Stimulated activated CD4-positive, alpha-beta T cell treated with anti-CD3 and anti-CD28 coated beads, Interleukin-2, amount 100 ng/mL, for 4 hours (primary cell): ENCODE data around the gene SP140L.
"Not testable (repeated sequence)": the region's sequence is repeated elsewhere in the genome, so short reads cannot be mapped to it uniquely, and the experiment has no call there.

Experiments used
- DNase-seq: peaks from one replicate; pipeline ENCODE4 v3.0.0-alpha.2; 2020; ENCODE audit warnings: low read depth

Gene SP140L

DNA sequence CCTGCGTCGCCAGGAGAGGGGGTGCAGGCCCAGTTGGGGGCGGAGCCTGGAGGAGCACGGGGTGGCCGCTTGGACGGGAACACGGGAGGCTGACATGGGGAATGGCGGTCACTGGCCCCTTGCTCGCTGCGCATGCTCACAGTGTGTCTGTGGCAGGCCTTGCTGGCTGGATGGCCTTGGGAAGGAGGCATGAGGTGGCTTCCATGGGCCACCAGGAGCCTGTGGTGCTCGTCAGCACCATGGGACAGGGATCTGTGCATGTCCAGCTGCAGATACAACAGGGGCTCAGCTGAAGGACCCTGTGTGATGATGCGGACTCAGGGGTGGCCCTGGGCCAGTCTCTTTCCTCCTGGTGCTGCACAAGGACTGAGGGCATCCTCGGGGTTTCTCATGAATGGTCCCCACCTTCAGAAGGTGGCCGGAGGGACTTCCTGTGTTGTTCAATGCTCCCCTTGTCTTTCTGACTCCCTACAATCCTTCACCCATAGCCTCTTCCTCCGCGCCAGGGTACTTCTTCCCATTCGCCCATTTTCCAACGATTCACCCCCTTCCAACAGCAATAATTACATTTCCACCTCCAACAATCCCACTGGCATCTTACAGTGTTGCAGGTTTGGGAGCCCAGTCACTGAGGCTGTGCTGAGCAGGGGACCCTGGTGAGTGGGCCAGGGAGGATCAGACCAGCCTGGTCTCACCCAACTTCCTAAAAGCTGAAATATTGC lies 3.4 kb upstream of the SP140L start:
- DNase-seq = no peak

DNA sequence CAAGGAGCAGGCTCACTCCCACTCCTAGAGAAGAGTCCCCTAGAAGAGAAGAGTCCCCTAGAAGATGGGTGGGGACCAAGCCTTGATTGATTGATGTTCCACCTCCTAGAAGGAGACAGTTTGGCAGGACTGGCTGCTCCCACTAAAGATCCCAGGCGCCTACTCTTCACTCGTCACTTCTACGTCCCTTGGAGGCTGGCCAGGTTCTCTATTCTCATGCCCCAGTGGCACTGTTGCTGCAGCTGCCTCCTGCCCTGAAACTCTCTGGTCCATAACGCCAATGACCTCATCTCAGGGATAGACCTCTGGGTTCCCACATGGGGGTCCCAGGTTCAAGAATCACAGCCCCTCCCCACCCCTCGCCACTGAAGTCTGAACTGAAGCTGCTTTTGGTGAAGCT lies 2.5 kb upstream of the SP140L start:
- DNase-seq = no peak

DNA sequence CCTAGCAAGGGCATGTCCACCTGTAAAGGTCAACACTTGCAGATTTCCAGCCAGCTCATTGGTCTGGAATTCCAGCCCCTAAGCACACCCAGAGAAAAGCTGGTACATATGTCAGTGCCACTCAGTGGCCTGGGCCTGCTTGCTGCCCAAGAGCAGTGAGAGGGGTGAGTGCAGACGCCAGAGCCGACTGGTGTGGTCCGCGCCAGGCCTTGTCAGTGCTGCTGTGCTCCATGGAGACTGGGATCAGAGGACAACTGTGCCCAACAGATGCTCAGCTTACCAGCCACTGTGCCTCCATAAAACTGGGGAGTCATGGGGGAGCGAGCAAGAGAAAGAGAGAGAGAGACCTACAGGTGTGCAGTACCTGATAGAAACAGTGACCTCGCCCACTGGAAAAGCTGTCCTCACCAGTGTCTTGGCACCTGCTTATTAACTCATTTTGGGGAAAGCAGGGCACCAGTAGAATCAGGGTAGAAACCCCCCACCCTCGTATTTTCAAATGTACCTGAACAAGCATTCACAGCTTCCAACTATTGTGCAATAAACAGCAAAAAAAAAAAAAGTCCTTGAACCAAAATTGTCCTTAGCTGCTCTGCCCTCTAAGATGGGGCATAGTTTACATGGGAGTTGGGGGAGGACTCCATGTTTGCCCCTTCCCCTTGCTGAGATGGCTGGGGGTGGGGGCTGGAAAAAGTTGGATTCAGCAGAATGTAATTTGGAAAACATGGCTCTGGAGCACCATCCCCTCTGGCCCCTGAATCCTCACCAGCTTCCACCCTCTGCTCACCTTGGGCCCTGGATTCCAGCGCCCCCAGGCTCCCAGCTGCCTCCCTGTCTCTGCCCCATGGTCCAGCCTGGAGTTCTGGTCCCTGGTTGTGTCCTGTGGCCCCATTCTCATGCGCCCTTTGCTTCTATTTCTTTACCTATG lies 1.4 kb upstream of the SP140L start:
- DNase-seq = no peak

DNA sequence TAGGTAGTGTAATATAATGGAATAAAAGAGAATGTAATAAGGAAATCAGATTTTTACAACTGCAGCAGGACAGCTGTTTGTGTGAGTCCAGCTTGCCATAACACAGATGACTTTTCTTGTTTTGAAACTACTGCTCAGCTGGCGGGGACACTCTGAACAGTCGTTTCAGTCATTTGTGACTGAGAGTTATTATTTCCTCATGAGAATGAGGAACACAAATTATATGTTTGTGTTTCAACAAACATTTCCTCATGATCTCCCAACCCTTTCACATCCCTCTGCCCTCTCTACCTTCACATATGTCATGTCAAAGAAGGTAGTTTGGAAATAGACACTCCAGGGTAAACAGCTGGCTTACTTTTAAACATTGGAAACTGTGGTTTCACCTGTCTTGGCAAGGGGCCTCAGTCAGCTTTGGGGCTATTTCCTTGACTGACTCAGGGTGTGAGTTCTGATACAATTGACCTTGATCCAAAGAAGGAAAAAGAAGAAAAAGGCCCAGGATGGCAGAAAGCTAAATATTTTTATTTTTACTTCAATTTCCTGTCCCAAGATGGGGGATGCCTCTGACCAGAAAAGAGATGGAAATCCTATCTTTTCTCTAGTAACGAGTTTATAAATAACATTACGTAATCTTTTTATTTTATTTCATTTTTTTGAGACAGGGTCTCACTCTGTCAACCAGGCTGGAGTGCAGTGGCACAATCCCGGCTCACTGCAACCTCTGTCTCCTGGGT lies 593 bp downstream of the SP140L start:
- no peak for DNase-seq

DNA sequence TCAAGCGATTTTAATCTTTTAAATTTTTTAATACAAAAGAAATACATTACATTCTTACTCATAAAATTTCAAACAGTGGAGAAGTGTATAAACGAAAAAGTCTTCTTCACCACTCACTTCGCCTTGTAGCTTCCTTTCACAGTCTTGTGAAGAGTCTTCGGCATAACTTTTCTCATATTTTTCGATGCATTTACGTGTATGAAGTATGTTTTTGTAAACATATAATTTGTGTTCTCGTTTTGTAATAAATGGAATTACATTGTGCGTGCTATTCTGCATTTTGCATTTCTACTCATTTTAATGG lies 1.1 kb downstream of the SP140L start:
- no peak for DNase-seq

DNA sequence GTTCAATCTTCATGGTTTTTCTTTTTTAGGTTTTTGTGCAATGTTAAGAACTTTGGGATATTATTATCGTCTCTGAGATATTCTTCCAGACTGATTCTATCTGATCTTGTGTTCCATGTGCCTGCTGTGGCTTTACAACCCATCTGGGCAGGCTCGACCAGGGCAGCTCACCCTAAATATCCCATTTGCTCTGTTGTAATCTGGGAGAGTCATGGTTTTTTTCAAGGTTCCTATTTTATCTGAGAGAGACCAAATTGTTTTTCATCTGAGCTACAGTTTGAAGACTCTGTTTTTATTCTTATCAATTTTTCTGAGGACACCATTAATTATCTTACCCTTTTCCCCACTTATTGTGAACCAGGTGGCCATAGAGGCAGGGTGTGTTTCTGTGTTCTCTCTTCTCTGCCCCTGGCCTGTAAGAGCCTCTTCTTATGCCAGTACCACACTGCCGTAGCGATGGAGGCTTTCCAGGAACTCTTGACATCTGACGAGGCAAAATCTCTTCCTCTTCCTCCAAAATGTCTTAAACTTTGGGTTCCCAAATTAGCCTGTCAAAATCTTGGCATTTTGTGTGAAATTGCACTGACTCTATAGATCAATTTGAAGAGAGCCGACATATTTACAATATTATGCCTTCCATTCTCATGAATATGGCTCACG lies 3.1 kb downstream of the SP140L start:
- no peak for DNase-seq

DNA sequence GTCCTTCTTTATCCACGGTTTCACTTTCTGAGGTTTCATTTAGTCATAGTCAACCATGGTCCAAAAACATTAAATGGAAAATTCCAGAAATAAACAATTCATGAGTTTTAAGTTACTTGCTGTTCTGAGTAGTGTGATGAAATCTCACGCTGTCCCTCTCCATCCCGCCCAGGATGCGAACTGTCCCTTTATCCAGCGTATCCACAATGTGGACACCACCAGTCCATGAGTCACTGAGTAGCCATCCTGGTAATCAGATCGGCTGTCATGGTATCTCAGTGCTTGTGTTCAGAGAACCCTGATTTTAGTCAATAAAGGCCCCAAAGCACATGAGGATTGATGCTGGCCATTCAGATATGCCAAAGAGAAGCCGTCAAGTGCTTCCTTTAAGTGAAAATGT lies 3.7 kb downstream of the SP140L start:
- no peak for DNase-seq

DNA sequence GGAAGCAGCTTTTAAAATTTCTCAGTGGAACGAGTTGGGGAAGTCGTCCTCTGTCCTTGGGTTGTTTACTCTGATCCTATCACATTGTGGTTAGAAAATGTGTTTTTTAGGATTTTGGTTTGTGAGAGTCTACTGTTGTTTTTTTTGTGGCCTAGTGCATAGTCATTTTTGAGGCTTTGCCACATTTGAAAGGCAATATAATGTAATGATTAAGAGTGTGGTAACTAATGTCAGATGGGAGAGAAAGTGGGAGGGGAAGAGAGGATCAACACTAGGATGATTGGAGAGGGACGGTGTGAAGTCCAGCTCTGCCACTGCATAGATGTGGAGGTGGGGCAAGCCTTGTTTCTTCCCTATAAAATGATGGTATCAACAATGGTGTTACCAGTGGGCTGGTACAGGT lies 8.5 kb downstream of the SP140L start:
- no peak for DNase-seq

DNA sequence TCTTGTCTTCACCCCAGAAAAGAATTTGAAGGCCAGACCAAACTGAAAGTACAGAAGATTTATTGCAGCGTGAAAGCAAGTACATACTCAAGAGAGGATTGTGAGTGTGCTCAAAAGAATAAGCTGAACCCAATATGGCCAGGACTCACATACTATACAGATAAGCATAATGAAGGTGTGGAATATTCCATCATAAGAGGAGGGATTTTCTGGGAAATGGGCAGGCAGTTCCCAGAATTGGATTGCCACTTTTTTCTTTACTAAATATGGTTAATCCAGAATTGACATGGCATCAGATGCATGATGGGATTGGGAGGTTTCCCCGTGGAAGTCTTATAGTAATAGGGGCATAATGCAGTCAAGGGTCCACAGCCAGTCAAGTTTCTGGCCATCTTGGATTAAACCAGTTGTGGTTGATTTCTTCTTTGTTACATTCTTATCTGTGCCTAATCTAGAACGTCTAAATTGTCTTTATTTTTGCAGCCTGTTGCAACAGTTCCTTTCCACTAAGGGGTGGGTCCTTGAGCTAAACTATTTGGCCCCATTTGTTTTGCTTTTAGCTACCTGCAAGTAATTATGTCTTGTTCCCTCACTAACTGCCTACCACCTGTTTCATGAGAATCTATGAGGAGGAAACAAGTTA lies 9.0 kb downstream of the SP140L start:
- DNase-seq = no peak

DNA sequence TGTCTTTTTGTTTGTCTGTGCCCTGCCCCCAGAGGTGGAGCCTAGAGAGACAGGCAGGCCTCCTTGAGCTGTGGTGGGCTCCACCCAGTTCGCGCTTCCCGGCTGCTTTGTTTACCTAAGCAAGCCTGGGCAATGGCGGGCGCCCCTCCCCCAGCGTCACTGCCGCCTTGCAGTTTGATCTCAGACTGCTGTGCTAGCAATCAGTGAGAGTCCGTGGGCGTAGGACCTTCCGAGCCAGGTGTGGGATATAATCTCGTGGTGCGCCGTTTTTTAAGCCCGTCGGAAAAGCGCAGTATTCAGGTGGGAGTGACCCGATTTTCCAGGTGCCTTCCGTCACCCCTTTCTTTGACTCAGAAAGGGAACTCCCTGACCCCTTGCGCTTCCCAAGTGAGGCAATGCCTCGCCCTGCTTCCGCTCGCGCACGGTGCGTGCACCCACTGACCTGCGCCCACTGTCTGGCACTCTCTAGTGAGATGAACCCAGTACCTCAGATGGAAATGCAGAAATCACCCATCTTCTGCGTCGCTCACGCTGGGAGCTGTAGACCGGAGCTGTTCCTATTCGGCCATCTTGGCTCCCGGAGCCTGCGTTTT lies 15.0 kb downstream of the SP140L start:
- not testable (repeated sequence) for DNase-seq

DNA sequence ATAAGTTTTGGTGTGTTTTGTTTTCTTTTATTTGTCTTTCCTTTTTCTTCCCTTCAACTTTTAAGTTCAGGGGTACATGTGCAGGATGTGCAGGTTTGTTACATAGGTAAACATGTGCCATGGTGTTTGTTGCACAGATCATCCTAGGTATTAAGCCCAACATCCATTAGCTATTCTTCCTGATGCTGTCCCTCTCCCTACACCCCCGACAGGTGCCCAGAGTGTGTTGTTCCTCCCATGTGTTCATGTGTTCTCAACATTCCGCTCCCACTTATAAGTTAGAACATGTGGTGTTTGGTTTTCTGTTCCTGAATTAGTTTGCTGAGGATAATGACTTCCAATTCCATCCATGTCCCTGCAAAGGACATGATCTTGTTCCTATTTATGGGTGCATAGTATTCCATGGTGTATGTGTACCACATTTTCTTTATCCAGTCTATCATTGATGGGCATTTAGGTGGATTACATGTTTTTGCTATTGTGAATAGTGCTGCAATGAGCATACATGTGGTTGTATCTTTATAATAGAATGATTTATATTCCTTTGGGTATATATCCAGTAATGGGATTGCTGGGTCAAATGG lies 16.1 kb downstream of the SP140L start:
- DNase-seq = not testable (repeated sequence)

DNA sequence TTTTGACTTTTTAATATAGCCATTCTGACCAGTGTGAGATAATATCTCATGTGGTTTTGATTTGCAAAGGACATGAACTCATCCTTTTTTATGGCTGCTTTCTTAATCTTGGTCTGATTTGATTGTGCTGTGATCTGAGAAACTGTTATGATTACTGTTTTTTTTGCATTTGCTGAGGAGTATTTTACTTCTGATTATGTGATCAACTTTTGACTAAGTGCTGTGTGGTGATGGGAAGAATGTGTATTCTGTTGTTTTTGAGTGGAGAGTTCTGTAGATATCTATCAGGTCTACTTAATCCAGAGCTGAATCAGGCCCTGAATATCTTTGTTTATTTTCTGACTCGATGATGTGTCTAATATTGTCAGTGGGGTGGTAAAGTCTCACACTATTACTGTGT lies 16.8 kb downstream of the SP140L start:
- no peak for DNase-seq

DNA sequence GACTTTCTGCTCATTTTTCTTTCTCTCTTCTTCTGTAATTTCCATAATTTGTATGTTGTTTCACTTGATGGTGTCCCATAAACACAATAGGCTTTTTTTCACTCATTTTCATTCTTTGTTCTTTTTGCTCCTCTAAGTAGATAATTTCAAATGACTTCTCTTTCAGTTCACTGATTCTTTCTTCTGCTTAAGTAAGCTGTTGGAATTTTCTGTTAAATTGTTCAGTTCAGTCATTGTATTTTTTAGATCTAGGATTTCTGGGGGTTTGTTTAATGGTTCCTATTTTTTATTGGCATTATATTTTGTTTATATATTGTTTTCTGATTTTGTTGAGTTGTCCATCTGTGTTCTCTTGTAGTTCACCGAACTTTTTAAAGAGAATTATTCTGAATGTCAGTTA lies 19.5 kb downstream of the SP140L start:
- no peak for DNase-seq

DNA sequence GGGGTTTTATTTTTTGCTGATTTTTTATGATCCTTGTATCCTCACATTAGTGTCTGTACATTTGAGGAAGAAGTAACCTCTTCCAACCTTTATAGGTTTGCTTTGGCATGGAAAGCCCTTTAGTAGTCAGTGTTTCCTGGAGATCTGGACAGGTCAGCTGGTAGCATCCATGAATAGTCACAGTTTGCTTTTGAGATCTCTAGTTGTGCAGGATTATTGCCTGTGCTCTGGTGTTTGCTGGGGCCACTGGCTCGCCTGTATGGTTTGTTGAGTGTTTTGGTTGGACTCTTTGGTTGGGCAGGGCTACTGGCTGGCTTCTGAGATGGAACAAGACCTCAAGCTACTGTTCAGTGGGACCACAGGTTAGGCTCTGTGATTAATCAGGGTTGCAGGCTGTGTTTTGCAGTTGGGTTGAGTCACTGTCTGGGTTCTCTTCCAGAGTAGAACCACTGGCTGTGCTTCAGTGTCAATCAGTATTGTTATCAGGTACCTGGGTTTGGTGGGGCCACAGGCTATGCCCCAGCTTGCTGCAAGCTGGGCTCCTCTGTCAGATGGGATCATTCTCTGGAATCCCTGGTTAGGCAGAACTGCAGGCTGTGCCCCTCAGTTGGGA lies 20.0 kb downstream of the SP140L start:
- no peak for DNase-seq

DNA sequence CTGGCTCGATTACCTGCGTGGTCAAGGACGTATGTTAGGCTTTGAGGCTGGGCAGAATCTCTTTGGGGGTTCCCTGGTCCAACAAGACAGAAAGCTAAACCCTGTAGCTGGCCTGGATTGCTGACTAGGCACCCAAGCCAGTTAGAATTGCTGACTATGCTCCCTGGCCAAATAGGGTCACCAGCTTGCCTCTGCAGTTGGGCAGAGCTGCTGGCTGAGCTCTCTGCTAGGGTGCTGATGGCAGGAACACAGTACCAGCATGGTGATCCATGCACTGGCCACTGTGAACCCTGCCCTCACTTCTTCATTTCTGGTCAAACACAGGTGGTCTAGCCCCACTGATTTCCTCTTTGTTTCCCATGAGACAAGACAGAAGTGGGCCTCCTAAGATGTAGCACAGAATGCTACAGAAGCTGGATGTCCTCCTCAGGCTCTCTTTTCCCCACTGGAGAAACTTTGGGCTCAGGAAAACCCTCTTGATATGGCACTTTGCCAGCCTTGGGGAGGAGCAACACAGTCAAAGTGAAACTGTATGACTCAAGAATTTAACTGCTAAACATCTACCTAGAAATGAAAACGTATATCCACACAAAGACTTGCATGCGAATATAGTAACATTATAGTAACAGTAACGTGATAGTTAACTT lies 20.8 kb downstream of the SP140L start:
- no peak for DNase-seq

DNA sequence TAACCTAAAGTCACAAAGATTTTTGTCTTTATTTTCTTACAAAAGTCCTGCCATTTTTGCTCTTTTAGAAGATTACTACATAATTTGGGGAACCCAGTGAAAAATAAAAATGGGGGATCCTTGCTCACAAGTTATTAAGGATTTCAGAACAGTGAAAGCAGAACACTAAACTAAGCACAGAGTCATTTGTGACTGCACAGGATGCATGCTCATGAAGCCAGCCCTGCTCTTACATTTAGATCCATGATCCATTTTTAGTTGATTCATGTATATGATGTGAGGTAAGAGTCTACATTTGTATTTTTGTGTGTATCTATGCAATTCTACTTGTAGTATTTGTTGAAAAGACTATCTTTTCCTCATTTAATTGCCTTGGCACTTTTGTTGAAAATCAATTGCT lies 21.8 kb downstream of the SP140L start:
- no peak for DNase-seq

DNA sequence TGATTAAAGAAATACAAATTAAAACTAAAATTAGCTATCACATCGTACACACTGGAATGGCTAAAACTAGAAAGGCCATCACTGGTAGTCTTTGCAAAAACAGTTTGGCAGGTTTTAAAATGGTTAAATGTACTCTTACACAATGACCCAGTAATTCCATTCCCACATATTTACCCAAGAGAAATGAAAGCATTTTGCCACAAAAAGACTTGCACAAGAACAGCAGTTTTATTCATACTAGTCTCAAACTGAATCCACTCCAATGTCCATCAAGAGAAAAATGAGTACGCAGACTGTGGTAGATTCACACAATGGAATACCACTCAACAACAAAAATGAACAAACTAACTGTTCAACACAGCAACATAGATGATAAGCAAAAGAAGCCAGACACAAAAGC lies 29.1 kb downstream of the SP140L start:
- DNase-seq = no peak

DNA sequence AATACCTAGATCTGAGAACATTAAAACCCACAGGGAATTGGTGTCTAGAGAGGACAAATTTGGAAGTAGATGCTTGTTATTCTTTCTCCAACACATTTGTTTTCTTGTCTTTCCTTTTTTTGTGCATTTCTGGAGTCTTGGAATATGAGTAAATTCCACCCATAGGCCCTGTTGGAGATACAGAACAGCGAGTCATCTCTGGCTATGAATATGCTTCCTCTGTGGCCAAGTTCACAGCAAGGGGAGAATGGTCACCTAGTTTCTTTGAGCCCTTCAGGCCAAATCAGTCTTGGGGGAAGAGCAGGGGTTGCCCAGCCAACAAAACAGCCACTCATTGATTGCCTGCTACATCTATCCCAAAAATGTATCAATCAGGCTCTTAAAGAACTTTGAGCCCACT lies 31.3 kb downstream of the SP140L start:
- DNase-seq = no peak

DNA sequence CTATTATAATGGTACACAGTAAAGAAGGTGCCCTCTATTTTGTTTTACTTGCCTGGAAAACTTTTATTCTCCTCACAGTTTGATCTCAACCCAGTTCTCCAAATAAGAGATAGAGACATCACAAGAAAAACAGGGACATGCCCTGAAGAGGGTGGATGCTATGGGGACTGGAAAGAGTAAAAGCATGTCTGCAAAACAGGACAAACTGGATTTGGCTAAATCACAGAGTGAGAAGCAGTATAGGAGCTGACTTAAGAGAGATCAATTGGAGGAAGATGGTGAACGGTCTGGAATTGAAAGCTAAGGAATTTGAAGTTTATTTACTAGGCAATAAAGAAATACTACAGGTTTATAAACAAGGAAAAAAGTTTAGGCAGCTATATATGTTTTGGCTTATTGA lies 33.0 kb downstream of the SP140L start:
- DNase-seq = no peak

DNA sequence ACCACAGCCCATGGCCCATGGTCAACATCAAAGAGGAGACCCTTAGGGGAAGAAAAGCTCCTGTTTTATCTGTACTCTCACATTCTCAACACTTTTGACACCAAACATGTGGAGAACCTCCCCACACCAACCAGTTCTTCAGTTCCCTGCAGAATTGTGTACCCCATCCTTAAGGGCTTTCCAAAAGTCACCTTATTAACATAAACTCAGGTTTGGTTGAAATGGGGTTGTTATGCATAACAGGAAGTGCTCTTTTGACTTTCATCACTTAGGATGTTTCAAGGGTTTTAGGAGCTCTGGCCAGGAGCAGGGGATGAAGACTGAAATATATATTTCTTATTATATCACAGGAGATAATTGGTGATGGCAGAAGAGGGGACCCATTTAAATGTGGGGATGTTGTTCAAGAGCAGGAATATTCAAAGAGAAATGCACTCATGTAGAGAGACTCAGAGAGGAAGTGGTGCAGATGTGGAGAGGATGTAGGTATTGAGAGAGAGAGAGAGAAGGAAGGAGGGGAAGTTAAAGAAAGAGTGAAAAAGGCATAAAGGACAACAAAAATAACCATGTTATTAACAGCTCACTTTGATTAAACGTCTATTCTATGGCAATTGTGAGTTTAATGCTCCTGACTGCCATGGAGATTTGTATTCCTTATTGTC lies 35.2 kb downstream of the SP140L start:
- DNase-seq = no peak
